Activated CD4-positive, alpha-beta T cell treated with anti-CD3 and anti-CD28 coated beads for 36 hours (primary cell): Measurements from ENCODE around the gene IL34. TPM values are rescaled to one million over a fixed set of nuclear protein-coding genes. Genes with fewer than 3 reads are reported as not detected.

Experiments used
- ATAC-seq: fragments of 200-7000 bp; cut with Tn5 transposase; one replicate; pipeline ENCODE4 v1.10.0; 2021; ENCODE audit warnings: mild to moderate bottlenecking, moderate library complexity
- CTCF ChIA-PET: fragments of 350-600 bp; sonication (Branson Sonifier 250); formaldehyde crosslinking; loops from one replicate; lab custom pipeline; 2021; ENCODE audit warnings: antibody characterized with exemption; lab: Charles Lee
- POLR2A ChIA-PET: fragments of 350-600 bp; sonication (Branson Sonifier 250); formaldehyde crosslinking; loops from one replicate; lab custom pipeline; 2021; ENCODE audit warnings: antibody characterized with exemption, inconsistent platforms; lab: Charles Lee
- DNase-seq: peaks from one replicate; pipeline ENCODE4 v3.0.0-alpha.2; 2020
- H3K27ac Mint-ChIP-seq: one replicate; pipeline ENCODE4 v1.8.0; 2021; ENCODE audit warnings: mixed read lengths
- H3K27me3 Mint-ChIP-seq: one replicate; pipeline ENCODE4 v1.8.0; 2021; ENCODE audit warnings: mixed read lengths
- H3K36me3 Mint-ChIP-seq: one replicate; pipeline ENCODE4 v1.8.0; 2021; ENCODE audit warnings: low read depth, mixed read lengths
- H3K4me1 Mint-ChIP-seq: one replicate; pipeline ENCODE4 v1.8.0; 2021; ENCODE audit warnings: mixed read lengths
- H3K4me3 Mint-ChIP-seq: one replicate; pipeline ENCODE4 v1.8.0; 2021; ENCODE audit warnings: mild to moderate bottlenecking, moderate library complexity, mixed read lengths
- H3K9me3 Mint-ChIP-seq: one replicate; pipeline ENCODE4 v1.8.0; 2021; ENCODE audit warnings: low read depth, mixed read lengths
- intact Hi-C, 2 experiments: fragments of 100-400 bp; cut with DNase I in 1 of 2; cut with micrococcal nuclease in 1 of 2; formaldehyde crosslinking; loops; one replicate each; pipeline versions ENCODE4 v1.14.2 to v1.15.1; 2022 to 2024; cut with DNase I, micrococcal nuclease
- total RNA-seq, 2 experiments: library from RNA; stranded (reverse); gene quantifications; one replicate each; pipeline ENCODE4 v1.2.3, GENCODE V29; 2021

IL34 gene
- total RNA-seq, 2 experiments from 2014 or later = not detected

GRCh38 chr16:70687102-70687511, 40.7 kb downstream of the IL34 start:
- Mint-ChIP-seq H3K27me3 (peaks cover 11% of the 10 kb centered on the region), H3K27ac (no peak overlapping the region), H3K36me3 (no peaks in the 10 kb centered on the region), H3K9me3 (no peaks in the 10 kb centered on the region), H3K4me3 (no peak overlapping the region), H3K4me1 (no peaks in the 10 kb centered on the region)
- intact Hi-C loops = loop anchor here in 1 of 2 experiments (10.0 kb wide), 1 partner anchor 48 kb away; no protein-coding TSS in a partner anchor
- DNase-seq = no peak
- ChIA-PET POLR2A (no interaction called here), CTCF (interaction anchor here (0.6 to 1.0 kb wide), 2 partner anchors 85 to 232 kb away, joined by 3 to 4 read pairs; no protein-coding TSS in a partner anchor)
- ATAC-seq = no peak

- Mint-ChIP-seq H3K36me3 (no peaks in the 10 kb centered on the region), H3K9me3 (no peaks in the 10 kb centered on the region), H3K4me3 (no peak overlapping the region), H3K27me3 (peaks cover 11% of the 10 kb centered on the region), H3K27ac (no peak overlapping the region), H3K4me1 (no peaks in the 10 kb centered on the region)
- CTCF ChIA-PET = interaction anchor here (1.0 kb wide), 1 partner anchor 84 kb away, joined by 4 read pairs; no protein-coding TSS in a partner anchor
- intact Hi-C loops = loop anchor here in 1 of 2 experiments (10.0 kb wide), 1 partner anchor 47 kb away; no protein-coding TSS in a partner anchor
- no peak for ATAC-seq
- POLR2A ChIA-PET = no interaction called here
- DNase-seq = no peak
These were observed 41.4 kb downstream of the IL34 start for GRCh38 chr16:70687671-70688245.

- CTCF ChIA-PET = interaction anchor here (0.7 to 1.0 kb wide), 2 partner anchors 43 to 50 kb away, joined by 3 to 5 read pairs; no protein-coding TSS in a partner anchor
- H3K4me1 Mint-ChIP-seq = peaks cover 3% of the 10 kb centered on the region
- peaks cover 1% of the 10 kb centered on the region for H3K36me3 Mint-ChIP-seq
- no peak overlapping the region for H3K4me3 Mint-ChIP-seq
- H3K9me3 Mint-ChIP-seq = no peaks in the 10 kb centered on the region
- no peak for ATAC-seq
- DNase-seq = no peak
- H3K27me3 Mint-ChIP-seq = peaks cover 11% of the 10 kb centered on the region
- POLR2A ChIA-PET = no interaction called here
- no peak overlapping the region for H3K27ac Mint-ChIP-seq
- intact Hi-C loops = loop anchor here in 1 of 2 experiments (10.0 kb wide), 1 partner anchor 47 kb away; no protein-coding TSS in a partner anchor
These were observed 41.9 kb downstream of the IL34 start for GRCh38 chr16:70688246-70688742.

DNA sequence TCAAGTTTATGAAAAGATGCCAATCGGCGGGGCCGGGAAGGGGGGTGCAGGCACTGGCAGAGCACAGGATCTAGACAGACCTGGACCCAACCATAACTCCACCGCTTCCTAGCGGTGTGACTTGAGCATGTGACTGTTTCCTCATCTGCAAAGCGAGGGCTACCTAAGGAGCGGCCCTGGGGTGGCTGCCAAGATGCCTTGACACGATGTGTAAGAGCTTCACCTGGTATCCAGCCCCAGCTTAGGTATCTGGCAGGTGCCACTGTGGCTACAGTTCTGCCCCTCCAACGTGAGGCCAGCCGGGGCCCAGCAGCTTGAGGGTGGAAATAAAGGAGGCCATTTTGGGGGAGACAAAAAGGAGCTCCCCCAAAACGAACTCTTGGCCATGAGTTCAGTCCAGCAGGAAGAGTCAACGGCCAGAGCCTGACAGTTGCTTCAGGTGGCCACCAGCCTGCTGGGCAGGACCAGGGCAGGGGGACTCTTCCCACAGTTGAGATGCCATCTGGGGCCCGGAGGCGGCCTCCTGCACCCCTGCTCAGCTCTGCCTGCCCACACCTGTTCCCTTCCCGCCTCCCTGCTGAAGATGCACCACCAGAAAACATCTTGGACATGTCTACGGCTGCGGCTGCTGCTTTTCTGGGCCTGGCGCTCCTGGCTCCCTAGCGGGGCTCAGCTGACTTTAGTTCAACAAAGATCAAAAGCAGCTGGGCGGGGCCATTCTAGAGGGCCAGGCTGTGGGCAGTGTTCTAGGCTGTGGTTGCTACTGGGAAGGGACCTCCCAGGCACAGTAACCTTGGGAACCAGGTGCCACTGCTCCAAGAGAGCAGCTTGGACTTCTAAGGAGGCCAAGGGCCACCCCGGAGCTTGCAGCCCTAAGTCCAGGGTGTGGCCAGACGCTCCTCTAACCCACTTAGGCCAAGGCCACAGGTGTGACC, 42.9 kb downstream of the IL34 start:
- POLR2A ChIA-PET = no interaction called here
- DNase-seq = no peak
- CTCF ChIA-PET = interaction anchor here (0.9 to 1.0 kb wide), 2 partner anchors 10 to 49 kb away, joined by 3 to 5 read pairs; no protein-coding TSS in a partner anchor
- no peaks in the 10 kb centered on the region for H3K9me3 Mint-ChIP-seq
- H3K27ac Mint-ChIP-seq = no peak overlapping the region
- peaks cover 3% of the 10 kb centered on the region for H3K4me1 Mint-ChIP-seq
- ATAC-seq = no peak
- peaks cover 1% of the 10 kb centered on the region for H3K36me3 Mint-ChIP-seq
- H3K27me3 Mint-ChIP-seq = peaks cover 7% of the 10 kb centered on the region
- no peak overlapping the region for H3K4me3 Mint-ChIP-seq
- intact Hi-C loops = loop anchor here in 1 of 2 experiments (10.0 kb wide), 1 partner anchor 45 kb away; no protein-coding TSS in a partner anchor

- intact Hi-C loops = loop anchor here in 1 of 2 experiments (10.0 kb wide), 1 partner anchor 45 kb away; no protein-coding TSS in a partner anchor
- CTCF ChIA-PET = no interaction called here
- Mint-ChIP-seq H3K36me3 (peaks cover 1% of the 10 kb centered on the region), H3K4me3 (no peak overlapping the region), H3K27me3 (peaks cover 4% of the 10 kb centered on the region), H3K9me3 (no peaks in the 10 kb centered on the region), H3K4me1 (peaks cover 4% of the 10 kb centered on the region), H3K27ac (no peak overlapping the region)
- ATAC-seq = no peak
- POLR2A ChIA-PET = no interaction called here
- DNase-seq = no peak
These were observed 43.9 kb downstream of the IL34 start for GRCh38 chr16:70689970-70690891.

DNA sequence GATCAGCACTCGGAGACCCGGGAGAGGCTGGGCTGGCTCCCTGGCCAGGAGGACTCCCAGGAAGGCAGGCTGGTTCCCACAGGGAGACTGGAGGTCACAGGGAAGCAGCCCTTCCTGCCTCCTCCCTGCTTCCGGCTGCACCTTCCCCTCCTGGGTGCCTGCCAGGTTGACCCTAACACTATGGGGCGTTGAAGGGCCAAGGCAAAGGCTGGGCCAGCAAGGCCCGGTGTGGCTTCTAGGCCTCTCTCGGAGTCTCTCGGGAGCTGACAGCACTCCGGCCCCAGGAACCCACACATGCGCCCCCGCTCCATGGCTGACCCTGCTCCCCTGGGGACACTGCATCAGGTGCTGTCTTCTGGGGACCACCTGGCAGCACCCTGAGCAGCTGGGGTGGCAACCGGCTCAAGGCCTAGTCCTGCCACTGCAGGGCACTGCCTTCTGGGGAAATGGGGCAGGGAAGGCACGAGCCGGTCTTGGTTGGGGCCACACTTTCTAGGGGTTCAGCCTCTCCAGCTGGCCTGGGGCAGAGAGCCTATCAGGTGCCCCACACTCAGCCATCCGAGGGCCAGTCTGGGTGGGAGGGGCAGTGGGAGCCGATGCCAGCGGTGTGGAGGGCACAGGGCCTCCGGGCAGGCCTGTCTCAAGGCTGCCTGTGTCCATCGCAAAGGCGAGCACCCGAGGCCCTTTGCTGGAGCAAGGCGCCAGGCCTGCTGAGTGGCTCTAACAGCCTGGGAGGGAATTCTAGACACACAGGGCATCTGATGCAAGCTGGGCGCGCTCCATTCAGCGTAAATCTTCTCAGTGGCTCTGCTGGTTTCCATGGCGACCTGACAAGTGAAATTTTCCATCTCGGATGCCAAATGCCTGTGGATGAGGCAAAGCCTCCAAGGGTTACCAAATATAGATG, 45.1 kb downstream of the IL34 start:
- H3K27me3 Mint-ChIP-seq = peaks cover 2% of the 10 kb centered on the region
- H3K4me1 Mint-ChIP-seq = peaks cover 16% of the 10 kb centered on the region
- ATAC-seq (no peak), DNase-seq (no peak)
- no peak overlapping the region for H3K27ac Mint-ChIP-seq
- ChIA-PET POLR2A (no interaction called here), CTCF (no interaction called here)
- H3K36me3 Mint-ChIP-seq = peaks cover 6% of the 10 kb centered on the region
- intact Hi-C loops = no loop called here
- no peak overlapping the region for H3K4me3 Mint-ChIP-seq
- H3K9me3 Mint-ChIP-seq = no peaks in the 10 kb centered on the region

DNA sequence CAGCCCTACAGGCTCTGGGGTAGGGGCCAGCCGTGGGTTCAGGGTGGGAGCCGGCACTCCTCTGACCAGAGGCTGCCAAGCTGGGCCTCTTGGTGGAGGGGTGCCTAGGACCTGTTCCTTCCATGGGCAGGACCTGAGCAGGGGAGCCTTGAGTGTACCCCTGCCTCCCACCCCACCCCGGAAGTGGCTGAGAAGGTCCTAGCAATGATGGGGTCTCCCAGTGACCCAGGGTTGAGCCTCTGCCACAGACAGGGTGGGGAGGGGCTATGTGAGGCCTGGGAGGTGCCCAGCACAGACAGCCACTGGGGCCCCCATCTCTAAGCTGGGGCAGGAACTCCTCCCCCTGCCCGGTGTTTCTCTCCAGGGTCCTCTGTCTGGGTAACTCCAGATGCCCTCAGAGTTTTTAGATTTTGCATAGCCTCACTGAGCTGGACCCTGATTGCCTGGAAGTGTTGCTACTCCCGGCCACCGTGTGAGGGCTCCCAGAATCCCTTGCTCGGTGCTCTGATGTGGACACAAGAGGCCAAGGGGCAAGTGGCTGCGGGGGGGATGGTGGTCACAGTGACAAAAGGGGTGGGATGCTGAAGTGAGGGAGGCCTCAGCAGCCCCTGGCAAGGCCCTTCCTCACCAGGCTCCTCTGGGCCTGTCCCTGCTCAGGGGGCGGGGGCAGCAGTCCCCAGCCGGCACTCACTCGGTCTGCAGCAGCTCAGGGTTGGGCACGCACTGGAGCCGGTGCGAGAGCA, 45.9 kb downstream of the IL34 start:
- peaks cover 6% of the 10 kb centered on the region for H3K36me3 Mint-ChIP-seq
- CTCF ChIA-PET = no interaction called here
- ATAC-seq (no peak), DNase-seq (no peak)
- no peak overlapping the region for H3K27ac Mint-ChIP-seq
- intact Hi-C loops = no loop called here
- H3K27me3 Mint-ChIP-seq = no peaks in the 10 kb centered on the region
- peaks cover 24% of the 10 kb centered on the region for H3K4me1 Mint-ChIP-seq
- H3K9me3 Mint-ChIP-seq = no peaks in the 10 kb centered on the region
- POLR2A ChIA-PET = no interaction called here
- no peak overlapping the region for H3K4me3 Mint-ChIP-seq

- intact Hi-C loops = no loop called here
- peaks cover 6% of the 10 kb centered on the region for H3K36me3 Mint-ChIP-seq
- peaks cover 30% of the 10 kb centered on the region for H3K4me1 Mint-ChIP-seq
- DNase-seq = no peak
- ChIA-PET POLR2A (interaction anchor here (0.6 kb wide), 1 partner anchor 171 kb away, joined by 4 read pairs; no protein-coding TSS in a partner anchor), CTCF (no interaction called here)
- ATAC-seq = no peak
- H3K27me3 Mint-ChIP-seq = no peaks in the 10 kb centered on the region
- no peak overlapping the region for H3K27ac Mint-ChIP-seq
- no peaks in the 10 kb centered on the region for H3K9me3 Mint-ChIP-seq
- no peak overlapping the region for H3K4me3 Mint-ChIP-seq
These were observed 46.7 kb downstream of the IL34 start for GRCh38 chr16:70692873-70693671.
